SK-N-SH (cell line): ENCODE results near the gene MROH7. TPM values are rescaled to one million over a fixed set of nuclear protein-coding genes. Genes with fewer than 3 reads are reported as not detected.

Experiments
- CTCF ChIA-PET: fragments of 300-600, 350-600 bp; formaldehyde crosslinking; extraction: SDS; loops from one replicate; lab custom pipeline; 2021; lab: Yijun Ruan, JAX
- POLR2A ChIA-PET: fragments of 350-600 bp; sonication (Branson Sonifier 250); formaldehyde crosslinking; extraction: SDS; loops from one replicate; lab custom pipeline; 2020; ENCODE audit warnings: antibody characterized with exemption, inconsistent platforms; lab: Yijun Ruan, JAX
- DNase-seq: peaks from one replicate; pipeline ENCODE4 v3.0.0; 2012
- H2AFZ ChIP-seq: fragments of 200-600 bp; sonication (generic); 2 replicates; pipeline ENCODE4 v1.8.1; 2016; ENCODE audit warnings: antibody characterized with exemption, mild to moderate bottlenecking, low read depth
- H3F3A ChIP-seq: fragments of 200-600 bp; sonication (generic); replicated peaks from 2 replicates; pipeline ENCODE3; 2016; ENCODE audit warnings: antibody characterized with exemption, mild to moderate bottlenecking; ENCODE audit not compliant: insufficient read depth
- H3K27ac ChIP-seq, 2 experiments: fragments of 200-500 bp in 1 of 2; fragments of 200-600 bp in 1 of 2; sonication (Bioruptor generic) in 1 of 2; sonication (generic), shearing (Covaris generic) in 1 of 2; 2 replicates each; pipeline versions ENCODE4 v1.5.1 to v1.6.1; 2014 to 2016; ENCODE audit warnings: low read depth in 2 of 2, inconsistent platforms in 1 of 2, low read length in 1 of 2, mild to moderate bottlenecking in 1 of 2, mixed read lengths in 1 of 2
- H3K27me3 ChIP-seq: fragments of 200-600 bp; sonication (generic), shearing (Covaris generic); 2 replicates; pipeline ENCODE4 v1.6.1; 2016; ENCODE audit warnings: mixed run types; ENCODE audit not compliant: insufficient read depth
- H3K36me3 ChIP-seq, 2 experiments: fragments of 200-500 bp in 1 of 2; fragments of 200-600 bp in 1 of 2; sonication (Bioruptor generic) in 1 of 2; sonication (generic) in 1 of 2; replicated peaks in 1 of 2; 2 replicates each; pipeline versions ENCODE3 to v1.5.1; 2014 to 2016; ENCODE audit warnings: low read length in 1 of 2, mild to moderate bottlenecking in 1 of 2; ENCODE audit not compliant: insufficient read depth in 2 of 2, control insufficient read depth in 1 of 2
- H3K4me1 ChIP-seq, 2 experiments: fragments of 200-500 bp in 1 of 2; fragments of 200-600 bp in 1 of 2; sonication (Bioruptor generic) in 1 of 2; sonication (generic), shearing (Covaris generic) in 1 of 2; 2 replicates each; pipeline versions ENCODE4 v1.5.1 to v1.6.1; 2014 to 2016; ENCODE audit warnings: low read depth in 1 of 2, low read length in 1 of 2, mixed run types in 1 of 2; ENCODE audit not compliant: insufficient read depth in 2 of 2, control insufficient read depth in 1 of 2
- H3K4me2 ChIP-seq: fragments of 200-600 bp; sonication (generic), shearing (Covaris generic); 2 replicates; pipeline ENCODE4 v1.6.1; 2017; ENCODE audit warnings: mixed run types
- H3K4me3 ChIP-seq, 2 experiments: fragments of 200-500 bp in 1 of 2; fragments of 200-600 bp in 1 of 2; sonication (Bioruptor generic) in 1 of 2; sonication (generic), shearing (Covaris generic) in 1 of 2; 2 replicates each; pipeline versions ENCODE4 v1.5.1 to v1.8.1; 2014 to 2016; ENCODE audit warnings: low read depth in 2 of 2, inconsistent platforms in 1 of 2, low read length in 1 of 2, mild to moderate bottlenecking in 1 of 2, mixed read lengths in 1 of 2, moderate library complexity in 1 of 2
- H3K79me2 ChIP-seq: fragments of 200-600 bp; sonication (generic); 2 replicates; pipeline ENCODE4 v1.8.1; 2017; ENCODE audit warnings: mild to moderate bottlenecking; ENCODE audit not compliant: insufficient read depth
- H3K9ac ChIP-seq: fragments of 200-600 bp; sonication (generic); 2 replicates; pipeline ENCODE4 v1.6.1; 2017; ENCODE audit warnings: mixed run types
- H3K9me2 ChIP-seq: fragments of 200-600 bp; sonication (generic); 2 replicates; pipeline ENCODE4 v1.6.1; 2017; ENCODE audit warnings: mixed run types
- H3K9me3 ChIP-seq: fragments of 200-600 bp; sonication (generic); 2 replicates; pipeline ENCODE4 v1.6.1; 2017; ENCODE audit warnings: mixed run types, mild to moderate bottlenecking, moderate library complexity
- H4K20me1 ChIP-seq: fragments of 200-600 bp; sonication (generic); 2 replicates; pipeline ENCODE4 v1.6.1; 2017; ENCODE audit warnings: mild to moderate bottlenecking, mixed run types; ENCODE audit not compliant: insufficient read depth
- CTCF ChIP-seq: fragments of 200-600 bp; sonication (generic); IDR thresholded peaks from 2 replicates; pipeline ENCODE4 v1.6.1; 2017; ENCODE audit warnings: antibody characterized with exemption, mild to moderate bottlenecking, moderate library complexity
- FOSL2 ChIP-seq: IDR thresholded peaks from 2 replicates; pipeline ENCODE4 v1.4.0; 2012; ENCODE audit warnings: low read depth, mild to moderate bottlenecking, moderate library complexity, borderline replicate concordance
- GABPA ChIP-seq: IDR thresholded peaks from 2 replicates; pipeline ENCODE4 v1.4.0; 2012; ENCODE audit warnings: low read depth, mild to moderate bottlenecking
- MXI1 ChIP-seq: IDR thresholded peaks from 2 replicates; pipeline ENCODE4 v1.6.1; 2012; ENCODE audit warnings: mild to moderate bottlenecking, low read depth, low read length, improper control_type of control experiment
- PBX3 ChIP-seq: IDR thresholded peaks from 2 replicates; pipeline ENCODE4; 2012
- RAD21 ChIP-seq: IDR thresholded peaks from 2 replicates; pipeline ENCODE4 v1.6.1; 2012; ENCODE audit warnings: mild to moderate bottlenecking, low read length
- RFX5 ChIP-seq: IDR thresholded peaks from 2 replicates; pipeline ENCODE4 v1.6.1; 2012; ENCODE audit warnings: mild to moderate bottlenecking, improper control_type of control experiment, low read length
- SIN3A ChIP-seq: IDR thresholded peaks from 2 replicates; pipeline ENCODE4 v1.6.1; 2012; ENCODE audit warnings: low read depth, mild to moderate bottlenecking, low read length, moderate library complexity, borderline replicate concordance
- TAF1 ChIP-seq: IDR thresholded peaks from 2 replicates; pipeline ENCODE4 v1.6.1; 2012; ENCODE audit warnings: low read depth, mild to moderate bottlenecking, low read length, moderate library complexity, borderline replicate concordance
- TCF12 ChIP-seq: IDR thresholded peaks from 2 replicates; pipeline ENCODE4 v1.4.0; 2012
- TEAD4 ChIP-seq: IDR thresholded peaks from 2 replicates; pipeline ENCODE4 v1.4.0; 2012; ENCODE audit warnings: mild to moderate bottlenecking, borderline replicate concordance; ENCODE audit not compliant: insufficient read depth
- USF1 ChIP-seq: IDR thresholded peaks from 2 replicates; pipeline ENCODE4 v1.4.0; 2012; ENCODE audit warnings: low read depth, borderline replicate concordance
- USF2 ChIP-seq: fragments of 150-350 bp; IDR thresholded peaks from 2 replicates; pipeline ENCODE4 v1.6.1; 2017; ENCODE audit warnings: antibody characterized with exemption, low read length, low read depth, borderline replicate concordance
- YY1 ChIP-seq: IDR thresholded peaks from 2 replicates; pipeline ENCODE4 v1.4.0; 2012; ENCODE audit warnings: low read depth, mild to moderate bottlenecking
- ZBTB33 ChIP-seq: IDR thresholded peaks from 2 replicates; pipeline ENCODE4 v1.4.0; 2012; ENCODE audit warnings: low read depth, borderline replicate concordance
- WGBS: methylation state at CpG from one replicate; pipeline ENCODE4 v1.1.6; 2017; ENCODE audit warnings: low lambda C conversion rate; 5-methylcytosine and 5-hydroxymethylcytosine counted together
- polyA plus RNA-seq, 3 experiments: library from polyadenylated mRNA; depleted of rRNA; stranded (reverse); fragments of >200 nt; gene quantifications; 2 replicates each; pipeline ENCODE4 v1.2.3, GENCODE V29; 2012

MROH7 gene
- polyA plus RNA-seq, 1 of the 3 experiments (the other 2 are of a cell fraction) = 0.51 TPM

GRCh38 chr1:54594463-54594862 is 47.1 kb upstream of the MROH7 start (continued):
- no peak for TF ChIP-seq USF2

GRCh38 chr1:54595956-54596498 is 45.6 kb upstream of the MROH7 start:
- whole genome bisulfite sequencing = 93% methylated on average over 3 of the region's 3 CpGs
- Histone ChIP-seq H3K36me3 (peaks cover 0 to 11% of the 10 kb centered on the region in 2 experiments), H3K4me2 (no peak overlapping the region), H3K9me2 (no peaks in the 10 kb centered on the region), H3K9ac (no peak overlapping the region), H3K4me3 (no peak overlapping the region), H3K79me2 (no peaks in the 10 kb centered on the region), H2AFZ (no peak overlapping the region), H3K27me3 (no peaks in the 10 kb centered on the region), H3K27ac (no peak overlapping the region), H3F3A (no peaks in the 10 kb centered on the region), H3K9me3 (no peaks in the 10 kb centered on the region), H4K20me1 (no peaks in the 10 kb centered on the region), H3K4me1 (no peaks in the 10 kb centered on the region)
- ChIA-PET POLR2A (no interaction called here), CTCF (interaction anchor here (0.6 kb wide), 1 partner anchor 16 kb away, joined by 3 read pairs; no protein-coding TSS in a partner anchor)
- no peak for DNase-seq
- TF ChIP-seq YY1 (no peak), MXI1 (no peak), USF1 (no peak), GABPA (no peak), RFX5 (no peak)

- 100% methylated on average over 3 of the region's 3 CpGs for WGBS
- H3K36me3 ChIP-seq = peaks cover 0 to 11% of the 10 kb centered on the region in 2 experiments
- H3F3A ChIP-seq = no peaks in the 10 kb centered on the region
- H3K4me1 ChIP-seq = no peaks in the 10 kb centered on the region
- no peak overlapping the region for H3K9ac ChIP-seq
- no peaks in the 10 kb centered on the region for H3K9me2 ChIP-seq
- ChIA-PET CTCF (interaction anchor here (0.6 kb wide), 1 partner anchor 15 kb away, joined by 3 read pairs; no protein-coding TSS in a partner anchor), POLR2A (no interaction called here)
- no peak overlapping the region for H3K4me2 ChIP-seq
- no peak overlapping the region for H2AFZ ChIP-seq
- no peaks in the 10 kb centered on the region for H3K9me3 ChIP-seq
- no peaks in the 10 kb centered on the region for H3K27me3 ChIP-seq
- no peak overlapping the region for H3K27ac ChIP-seq
- no peaks in the 10 kb centered on the region for H3K79me2 ChIP-seq
- H4K20me1 ChIP-seq = no peaks in the 10 kb centered on the region
- no peak for DNase-seq
- H3K4me3 ChIP-seq = no peak overlapping the region
- TF ChIP-seq USF2 (no peak), USF1 (no peak), PBX3 (no peak), SIN3A (no peak), CTCF (no peak), TCF12 (no peak), TEAD4 (no peak), RAD21 (no peak), FOSL2 (no peak), ZBTB33 (no peak), RFX5 (no peak), TAF1 (no peak)
Measured at GRCh38 chr1:54596756-54597155, 44.8 kb upstream of the MROH7 start.
